Neural cell (in vitro differentiated cells): Measurements from ENCODE around the gene OSTC.

ENCODE experiments used
- CTCF ChIP-seq: fragments of 450-650 bp; IDR thresholded peaks from 2 replicates; pipeline ENCODE4 v1.5.1; 2014; ENCODE audit warnings: antibody characterized with exemption, mild to moderate bottlenecking, moderate library complexity; ENCODE audit not compliant: poor library complexity, severe bottlenecking
- EP300 ChIP-seq: fragments of 450-650 bp; conservative IDR thresholded peaks from 2 replicates; pipeline ENCODE4 v1.6.1; 2014; ENCODE audit warnings: antibody characterized with exemption, mild to moderate bottlenecking, moderate library complexity; ENCODE audit not compliant: poor library complexity, severe bottlenecking
- EZH2 ChIP-seq: fragments of 200-600, 300-800 bp; shearing (Covaris generic), sonication (generic); IDR thresholded peaks from 2 replicates; pipeline ENCODE4 v1.6.1; 2014; ENCODE audit warnings: antibody characterized with exemption, low read length, borderline replicate concordance, mild to moderate bottlenecking; ENCODE audit not compliant: insufficient read depth, poor library complexity, severe bottlenecking
- MXI1 ChIP-seq: fragments of 450-650 bp; conservative IDR thresholded peaks from 2 replicates; pipeline ENCODE4 v1.6.1; 2014; ENCODE audit warnings: antibody characterized with exemption, mild to moderate bottlenecking; ENCODE audit not compliant: poor library complexity, severe bottlenecking
- POLR2AphosphoS5 ChIP-seq: IDR thresholded peaks from 2 replicates; pipeline ENCODE4 v1.6.1; 2012

DNA sequence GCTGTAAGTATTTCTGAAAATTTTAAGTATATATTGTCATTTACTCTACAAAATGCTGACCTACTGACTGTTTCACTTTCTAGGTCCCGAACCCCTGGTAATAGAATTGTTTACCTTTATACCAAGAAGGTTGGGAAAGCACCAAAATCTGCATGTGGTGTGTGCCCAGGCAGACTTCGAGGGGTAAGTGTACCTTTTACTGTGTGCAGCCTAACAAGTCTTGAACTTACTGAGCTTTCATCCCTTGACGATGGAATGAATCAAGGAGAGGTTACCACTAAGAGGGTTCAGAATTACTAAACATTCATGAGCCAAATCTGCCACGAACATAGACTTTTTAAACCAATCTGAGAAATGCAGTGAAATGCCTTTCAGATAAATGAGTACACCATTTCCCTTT lies 28.4 kb upstream of the OSTC start:
- no peak for TF ChIP-seq EP300
- no peak for TF ChIP-seq EZH2
- TF ChIP-seq POLR2AphosphoS5, result no peak
- TF ChIP-seq CTCF, result no peak
- no peak for TF ChIP-seq MXI1
